RWPE1 (cell line): ENCODE measurements around the gene SIN3A.
A peak's percentile ranks its signal among the peaks of the same experiment; 100 is the strongest.
"Not testable (repeated sequence)": the region's sequence is repeated elsewhere in the genome, so short reads cannot be mapped to it uniquely, and the experiment has no call there.

Source experiments
- CTCF ChIA-PET: fragments of 350-600 bp; sonication (Branson Sonifier 250); formaldehyde crosslinking; extraction: SDS; loops from one replicate; lab custom pipeline; 2021; lab: Yijun Ruan, JAX
- POLR2A ChIA-PET: fragments of 400-600 bp; formaldehyde crosslinking; extraction: SDS; loops from one replicate; lab custom pipeline; 2020; ENCODE audit warnings: antibody characterized with exemption; ENCODE audit not compliant: low non-redundant PET; lab: Yijun Ruan, JAX
- DNase-seq: peaks from one replicate; pipeline ENCODE4 v3.0.0; 2012; ENCODE audit warnings: low spot score
- H3K27ac ChIP-seq: fragments of 450-650 bp; 2 replicates; pipeline ENCODE4 v1.5.1; 2017
- TF ChIP-seq, protein P1 (sequence below): fragments of 450-650 bp; conservative IDR thresholded peaks from 2 replicates; pipeline ENCODE4 v1.5.1; 2017; ENCODE audit warnings: low read depth, mild to moderate bottlenecking

SIN3A gene

DNA sequence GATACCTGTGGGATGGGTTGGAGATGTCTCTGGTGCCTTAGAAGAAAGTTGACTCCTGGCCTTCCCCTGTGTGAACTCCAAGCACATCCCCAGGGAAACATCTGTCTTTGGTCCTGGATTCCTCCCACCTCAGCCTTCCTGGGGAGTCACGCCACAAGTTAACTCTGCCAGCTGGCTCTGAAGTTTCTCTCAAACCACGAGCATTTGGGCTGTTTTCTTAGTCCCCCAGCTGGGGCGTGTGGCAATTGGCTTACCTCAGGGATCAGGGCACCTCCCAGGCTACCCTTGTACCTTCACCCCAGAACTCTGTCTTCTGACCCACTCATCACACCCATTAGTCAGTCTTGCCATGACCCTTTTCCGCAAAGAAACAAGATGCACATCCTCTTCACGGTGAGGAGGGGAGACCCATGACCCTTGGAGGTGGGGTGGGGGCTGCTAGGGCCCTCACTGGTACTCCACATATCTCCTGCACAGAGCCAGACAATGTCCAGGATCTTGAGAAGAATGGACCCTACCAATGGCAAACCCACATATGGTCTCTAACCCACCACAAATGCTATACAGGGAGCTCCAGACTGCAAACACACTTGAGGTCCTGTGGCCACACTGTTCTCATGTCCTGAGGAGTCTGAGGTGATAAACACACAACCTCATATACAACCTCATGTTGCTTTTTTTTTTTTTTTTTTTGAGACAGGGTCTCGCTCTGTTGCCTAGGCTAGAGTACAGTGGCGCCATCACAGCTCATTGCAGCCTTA, 100.7 kb downstream of the SIN3A start:
- H3K27ac ChIP-seq = peak overlapping the region; percentile 25
- ChIA-PET POLR2A (no interaction called here), CTCF (interaction anchor here (0.5 kb wide), 1 partner anchor 8 kb away, joined by 3 read pairs; no protein-coding TSS in a partner anchor)
- TF ChIP-seq, protein P1, sequence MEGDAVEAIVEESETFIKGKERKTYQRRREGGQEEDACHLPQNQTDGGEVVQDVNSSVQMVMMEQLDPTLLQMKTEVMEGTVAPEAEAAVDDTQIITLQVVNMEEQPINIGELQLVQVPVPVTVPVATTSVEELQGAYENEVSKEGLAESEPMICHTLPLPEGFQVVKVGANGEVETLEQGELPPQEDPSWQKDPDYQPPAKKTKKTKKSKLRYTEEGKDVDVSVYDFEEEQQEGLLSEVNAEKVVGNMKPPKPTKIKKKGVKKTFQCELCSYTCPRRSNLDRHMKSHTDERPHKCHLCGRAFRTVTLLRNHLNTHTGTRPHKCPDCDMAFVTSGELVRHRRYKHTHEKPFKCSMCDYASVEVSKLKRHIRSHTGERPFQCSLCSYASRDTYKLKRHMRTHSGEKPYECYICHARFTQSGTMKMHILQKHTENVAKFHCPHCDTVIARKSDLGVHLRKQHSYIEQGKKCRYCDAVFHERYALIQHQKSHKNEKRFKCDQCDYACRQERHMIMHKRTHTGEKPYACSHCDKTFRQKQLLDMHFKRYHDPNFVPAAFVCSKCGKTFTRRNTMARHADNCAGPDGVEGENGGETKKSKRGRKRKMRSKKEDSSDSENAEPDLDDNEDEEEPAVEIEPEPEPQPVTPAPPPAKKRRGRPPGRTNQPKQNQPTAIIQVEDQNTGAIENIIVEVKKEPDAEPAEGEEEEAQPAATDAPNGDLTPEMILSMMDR = no peak
- DNase-seq = no peak

DNA sequence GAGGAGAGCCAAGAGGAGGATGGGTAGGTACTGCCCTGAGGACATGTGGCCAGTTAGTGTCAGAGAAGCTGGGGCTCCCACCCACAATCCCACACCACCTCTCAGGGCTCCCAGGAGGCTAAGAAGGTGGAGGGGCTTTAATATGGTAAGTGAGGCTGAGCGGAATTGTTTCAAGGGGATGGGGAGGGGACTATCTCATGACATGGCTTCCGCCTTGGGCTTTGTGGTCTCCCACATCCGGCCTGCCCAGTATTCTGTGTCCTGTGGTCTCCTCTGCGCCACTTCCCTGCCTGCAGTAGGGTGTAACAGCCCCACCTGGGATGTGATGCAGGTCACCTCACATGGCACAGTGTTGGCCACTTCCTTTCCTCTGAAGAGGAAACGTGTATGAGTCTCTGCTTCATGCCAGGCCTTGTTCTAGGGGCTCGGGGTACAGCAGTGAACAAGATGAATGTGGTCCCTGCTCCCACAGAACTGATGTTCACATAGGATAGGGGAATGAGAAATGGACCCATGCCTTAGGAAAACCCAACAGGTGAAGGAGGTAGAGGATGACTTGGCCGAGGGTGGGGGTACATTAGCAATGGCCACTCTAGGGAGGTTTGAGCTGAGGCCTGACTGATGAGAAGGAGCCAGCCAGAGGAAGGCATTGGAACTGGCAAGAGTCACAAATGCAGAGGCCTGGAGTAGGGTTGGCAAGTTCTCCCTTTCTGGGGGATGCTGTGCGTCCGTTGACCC, 101.5 kb downstream of the SIN3A start:
- CTCF ChIA-PET = no interaction called here
- DNase-seq = no peak
- TF ChIP-seq, protein P1 = no peak
- POLR2A ChIA-PET = no interaction called here
- peak overlapping the region; percentile 25 for H3K27ac ChIP-seq

DNA sequence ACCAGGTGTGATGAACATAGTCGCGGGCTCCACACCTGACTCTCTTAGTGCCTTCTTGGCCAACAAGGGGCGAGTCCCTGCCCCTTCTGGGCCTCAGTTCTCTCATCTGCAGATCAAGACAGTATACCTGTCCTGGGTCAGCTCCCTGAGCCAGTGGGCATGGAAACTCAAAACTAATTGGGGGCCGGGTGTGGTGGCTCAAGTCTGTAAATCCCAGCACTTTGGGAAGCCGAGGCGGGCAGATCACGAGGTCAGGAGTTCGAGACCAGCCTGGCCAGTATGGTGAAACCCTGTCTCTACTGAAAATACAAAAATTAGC, 102.2 kb downstream of the SIN3A start:
- CTCF ChIA-PET = interaction anchor here (1.7 kb wide), 1 partner anchor 18 kb away, joined by 5 read pairs; no protein-coding TSS in a partner anchor
- POLR2A ChIA-PET = interaction anchor here (1.6 kb wide), 1 partner anchor 14 kb away, joined by 4 read pairs; the partner anchor contains the start of gene COMMD4
- not testable (repeated sequence) for H3K27ac ChIP-seq, DNase-seq

DNA sequence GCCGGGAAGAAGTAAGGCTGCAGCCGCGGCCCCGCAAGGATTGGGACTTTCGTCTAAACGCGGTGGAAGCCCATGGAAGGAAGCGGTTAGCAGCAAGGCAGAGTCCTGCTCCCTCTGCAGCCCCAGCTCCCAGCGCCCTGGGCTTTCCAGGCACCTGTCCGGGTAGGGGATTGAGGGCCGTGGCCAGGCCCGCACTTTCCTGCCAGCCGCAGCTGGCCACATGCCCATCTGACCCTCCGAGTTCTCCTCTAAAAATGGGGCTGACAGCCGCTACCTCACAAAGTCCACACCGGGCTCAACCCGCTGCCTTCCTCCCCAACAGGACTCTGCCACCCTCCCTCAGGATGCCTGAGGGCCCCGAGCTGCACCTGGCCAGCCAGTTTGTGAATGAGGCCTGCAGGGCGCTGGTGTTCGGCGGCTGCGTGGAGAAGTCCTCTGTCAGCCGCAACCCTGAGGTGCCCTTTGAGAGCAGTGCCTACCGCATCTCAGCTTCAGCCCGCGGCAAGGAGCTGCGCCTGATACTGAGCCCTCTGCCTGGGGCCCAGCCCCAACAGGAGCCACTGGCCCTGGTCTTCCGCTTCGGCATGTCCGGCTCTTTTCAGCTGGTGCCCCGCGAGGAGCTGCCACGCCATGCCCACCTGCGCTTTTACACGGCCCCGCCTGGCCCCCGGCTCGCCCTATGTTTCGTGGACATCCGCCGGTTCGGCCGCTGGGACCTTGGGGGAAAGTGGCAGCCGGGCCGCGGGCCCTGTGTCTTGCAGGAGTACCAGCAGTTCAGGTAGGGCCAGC, 102.7 kb downstream of the SIN3A start:
- CTCF ChIA-PET = interaction anchor here (1.7 kb wide), 1 partner anchor 19 kb away, joined by 5 read pairs; no protein-coding TSS in a partner anchor
- TF ChIP-seq, protein P1 = no peak
- no peak for DNase-seq
- POLR2A ChIA-PET = interaction anchor here (1.6 kb wide), 1 partner anchor 13 kb away, joined by 4 read pairs; the partner anchor contains the start of gene COMMD4
- peak overlapping the region; percentile 49 for H3K27ac ChIP-seq

DNA sequence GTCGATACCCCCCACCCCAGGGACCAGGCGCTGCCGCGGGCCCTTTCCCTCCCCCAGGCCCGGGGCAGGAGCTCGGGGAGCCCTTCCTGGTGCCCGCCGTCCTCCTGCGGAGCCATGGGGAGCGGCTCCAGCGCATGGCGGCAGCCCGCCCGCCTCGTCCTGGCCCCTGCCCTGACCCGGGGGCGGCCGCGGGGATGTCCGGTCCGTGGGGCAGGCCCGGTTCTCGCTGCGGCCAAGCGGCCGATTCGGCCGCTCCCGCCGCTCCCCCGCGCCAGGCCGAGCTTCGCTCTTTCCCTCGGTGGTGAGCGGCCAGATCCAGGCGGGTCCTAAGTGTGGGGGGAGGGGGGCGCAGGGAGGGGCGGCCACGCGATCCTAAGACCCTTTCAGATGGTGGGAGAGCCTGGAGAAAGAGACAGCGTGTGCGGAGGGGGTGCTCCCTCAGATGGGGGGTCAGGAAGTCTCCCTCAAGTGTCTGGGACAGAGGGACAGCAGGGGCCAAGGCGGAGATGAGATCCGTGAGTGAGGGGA, 103.4 kb downstream of the SIN3A start:
- TF ChIP-seq, protein P1 = no peak
- ChIA-PET CTCF (interaction anchor here (1.7 kb wide), 1 partner anchor 20 kb away, joined by 5 read pairs; no protein-coding TSS in a partner anchor), POLR2A (interaction anchor here (0.6 to 1.6 kb wide), 2 partner anchors 13 to 1776 kb away, joined by 4 to 6 read pairs; partner anchors contain the start of gene COMMD4)
- H3K27ac ChIP-seq = peak overlapping the region; percentile 49
- no peak for DNase-seq

DNA sequence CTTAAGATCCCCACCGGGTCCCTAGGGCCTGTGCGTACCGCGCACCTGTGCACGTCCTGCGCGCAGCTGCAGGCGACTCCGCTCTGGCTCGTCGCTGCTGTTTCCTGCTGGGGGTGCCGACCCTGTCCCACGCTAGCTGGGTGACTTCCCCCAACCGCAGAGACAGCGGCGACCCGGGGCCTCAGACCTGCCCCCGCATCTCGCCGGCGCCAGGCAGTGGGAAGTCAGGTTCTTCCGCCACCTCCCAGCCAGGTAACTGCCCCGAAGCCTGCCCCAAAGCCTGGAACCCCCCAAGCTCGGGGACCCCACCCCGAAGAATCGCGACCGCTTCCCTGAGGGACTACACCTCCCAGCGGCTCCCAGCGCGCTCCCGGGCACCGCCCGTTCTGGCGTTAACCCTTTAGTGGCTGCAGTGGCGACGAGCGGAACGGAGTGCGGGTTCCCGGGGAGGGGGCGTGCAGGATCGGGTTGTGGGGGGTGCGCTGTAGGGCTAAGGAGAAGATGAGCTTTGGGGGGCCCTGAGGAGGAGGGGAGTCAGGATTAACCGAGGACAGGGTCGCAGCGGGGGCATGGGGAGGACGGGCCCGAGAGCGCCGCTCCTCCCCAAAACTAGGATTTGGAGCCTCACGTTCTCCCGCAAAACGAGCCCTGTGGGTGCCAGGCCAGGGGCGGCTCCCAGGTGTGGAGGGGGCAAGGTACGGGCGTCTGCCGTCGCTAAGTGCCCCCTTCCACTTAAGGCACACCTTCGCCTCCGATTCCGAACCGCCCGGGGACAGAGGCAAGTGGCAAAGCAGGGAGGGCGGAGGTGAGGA, 104.1 kb downstream of the SIN3A start:
- POLR2A ChIA-PET = interaction anchor here (0.6 kb wide), 1 partner anchor 1777 kb away, joined by 6 read pairs; no protein-coding TSS in a partner anchor
- peak; percentile 41 for DNase-seq

More for the DNA sequence above, 104.1 kb downstream of the SIN3A start:
- TF ChIP-seq, protein P1 = no peak
- CTCF ChIA-PET = no interaction called here
- H3K27ac ChIP-seq = peak overlapping the region; percentile 49
